Loucy (cell line): ENCODE results near the gene THOC6.

Experiments
- H2AFZ ChIP-seq: fragments of 200-600 bp; sonication (generic); 2 replicates; pipeline ENCODE4 v1.6.0; 2016; ENCODE audit warnings: antibody characterized with exemption, mild to moderate bottlenecking, low read length, moderate library complexity
- H3F3A ChIP-seq: fragments of 200-600 bp; 2 replicates; pipeline ENCODE4 v1.6.0; 2016; ENCODE audit warnings: antibody characterized with exemption, low read depth, mild to moderate bottlenecking
- H3K27me3 ChIP-seq: fragments of 200-600 bp; sonication (generic); 2 replicates; pipeline ENCODE4 v1.6.1; 2014; ENCODE audit warnings: low read length, mild to moderate bottlenecking; ENCODE audit not compliant: insufficient read depth, poor library complexity, severe bottlenecking
- H3K36me3 ChIP-seq: fragments of 200-600 bp; sonication (generic); 2 replicates; pipeline ENCODE4 v1.6.1; 2016; ENCODE audit warnings: low read length; ENCODE audit not compliant: insufficient read depth
- H3K4me1 ChIP-seq: fragments of 200-600 bp; sonication (generic); 2 replicates; pipeline ENCODE4 v1.5.1; 2014; ENCODE audit warnings: low read length, mild to moderate bottlenecking; ENCODE audit not compliant: insufficient read depth, poor library complexity, severe bottlenecking
- H3K4me2 ChIP-seq: fragments of 200-600 bp; sonication (generic); 2 replicates; pipeline ENCODE4 v1.6.0; 2014; ENCODE audit warnings: antibody characterized with exemption, low read length, low read depth, mild to moderate bottlenecking; ENCODE audit not compliant: poor library complexity, severe bottlenecking
- H3K4me3 ChIP-seq: fragments of 200-600 bp; sonication (generic); 2 replicates; pipeline ENCODE4 v1.5.1; 2014; ENCODE audit warnings: low read length, mild to moderate bottlenecking, mixed read lengths; ENCODE audit not compliant: poor library complexity, severe bottlenecking
- H3K79me2 ChIP-seq: fragments of 200-600 bp; sonication (generic); 2 replicates; pipeline ENCODE4 v1.6.1; 2014; ENCODE audit warnings: low read length; ENCODE audit not compliant: insufficient read depth
- H3K9ac ChIP-seq: fragments of 200-600 bp; sonication (generic); 2 replicates; pipeline ENCODE4 v1.6.0; 2014; ENCODE audit warnings: mild to moderate bottlenecking, low read depth, low read length, moderate library complexity; ENCODE audit not compliant: poor library complexity, severe bottlenecking
- H3K9me2 ChIP-seq: fragments of 200-600 bp; sonication (generic); replicated peaks from 2 replicates; pipeline ENCODE4 v1.6.1; 2016; ENCODE audit warnings: low read depth, low read length, mixed read lengths
- H3K9me3 ChIP-seq: fragments of 200-600 bp; sonication (generic); 2 replicates; pipeline ENCODE4 v1.6.1; 2014; ENCODE audit warnings: mild to moderate bottlenecking, antibody characterized with exemption, low read length, low read depth; ENCODE audit not compliant: insufficient read depth
- H4K20me1 ChIP-seq: fragments of 200-600 bp; sonication (generic); 2 replicates; pipeline ENCODE4 v1.6.0; 2014; ENCODE audit warnings: antibody characterized with exemption, low read length, mild to moderate bottlenecking; ENCODE audit not compliant: insufficient read depth, poor library complexity, severe bottlenecking
- EZH2phosphoT487 ChIP-seq: fragments of 200-600 bp; IDR thresholded peaks from 2 replicates; pipeline ENCODE4 v1.6.1; 2018; ENCODE audit warnings: antibody characterized with exemption, mild to moderate bottlenecking, moderate library complexity, borderline replicate concordance
- TF ChIP-seq, protein P1 (sequence below): fragments of 200-600 bp; sonication (generic); conservative IDR thresholded peaks from 2 replicates; pipeline ENCODE4 v1.5.1; 2014; ENCODE audit warnings: mild to moderate bottlenecking, antibody characterized with exemption, low read length

THOC6 gene

DNA sequence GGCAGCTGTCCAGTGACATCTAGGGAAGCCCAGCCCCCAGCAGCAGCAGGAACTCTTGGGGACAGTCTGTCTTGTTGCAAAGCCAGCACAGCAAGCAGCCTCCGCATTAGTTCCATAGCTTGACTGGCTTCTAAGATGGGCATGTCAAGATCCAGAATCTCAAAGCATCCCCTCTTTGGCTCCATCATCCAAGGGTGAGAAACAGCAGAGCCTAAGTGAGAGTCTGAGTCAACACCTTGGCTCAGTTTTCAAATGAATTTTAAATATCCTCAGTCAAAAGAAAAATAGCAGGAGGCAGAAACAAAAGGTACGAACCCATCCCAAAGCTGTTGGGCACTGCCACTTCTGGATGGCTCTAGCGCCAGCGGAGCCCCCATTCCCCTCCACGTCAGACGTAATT is 8.9 kb upstream of the THOC6 start:
- Histone ChIP-seq H4K20me1 (no peaks in the 10 kb centered on the region), H3K27me3 (no peaks in the 10 kb centered on the region), H3K79me2 (no peaks in the 10 kb centered on the region), H2AFZ (no peak overlapping the region), H3K9me3 (no peaks in the 10 kb centered on the region), H3K4me3 (no peak overlapping the region), H3K4me2 (no peak overlapping the region), H3F3A (no peaks in the 10 kb centered on the region), H3K36me3 (no peaks in the 10 kb centered on the region), H3K9ac (no peak overlapping the region), H3K9me2 (no peaks in the 10 kb centered on the region), H3K4me1 (no peaks in the 10 kb centered on the region)
- TF ChIP-seq, protein P1, sequence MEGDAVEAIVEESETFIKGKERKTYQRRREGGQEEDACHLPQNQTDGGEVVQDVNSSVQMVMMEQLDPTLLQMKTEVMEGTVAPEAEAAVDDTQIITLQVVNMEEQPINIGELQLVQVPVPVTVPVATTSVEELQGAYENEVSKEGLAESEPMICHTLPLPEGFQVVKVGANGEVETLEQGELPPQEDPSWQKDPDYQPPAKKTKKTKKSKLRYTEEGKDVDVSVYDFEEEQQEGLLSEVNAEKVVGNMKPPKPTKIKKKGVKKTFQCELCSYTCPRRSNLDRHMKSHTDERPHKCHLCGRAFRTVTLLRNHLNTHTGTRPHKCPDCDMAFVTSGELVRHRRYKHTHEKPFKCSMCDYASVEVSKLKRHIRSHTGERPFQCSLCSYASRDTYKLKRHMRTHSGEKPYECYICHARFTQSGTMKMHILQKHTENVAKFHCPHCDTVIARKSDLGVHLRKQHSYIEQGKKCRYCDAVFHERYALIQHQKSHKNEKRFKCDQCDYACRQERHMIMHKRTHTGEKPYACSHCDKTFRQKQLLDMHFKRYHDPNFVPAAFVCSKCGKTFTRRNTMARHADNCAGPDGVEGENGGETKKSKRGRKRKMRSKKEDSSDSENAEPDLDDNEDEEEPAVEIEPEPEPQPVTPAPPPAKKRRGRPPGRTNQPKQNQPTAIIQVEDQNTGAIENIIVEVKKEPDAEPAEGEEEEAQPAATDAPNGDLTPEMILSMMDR = no peak

- H4K20me1 ChIP-seq = peaks cover 4% of the 10 kb centered on the region
- TF ChIP-seq, protein P1 = no peak
- TF ChIP-seq EZH2phosphoT487 = no peak
- no peaks in the 10 kb centered on the region for H3K36me3 ChIP-seq
- no peak overlapping the region for H3K9ac ChIP-seq
- H3K4me3 ChIP-seq = no peak overlapping the region
- no peaks in the 10 kb centered on the region for H3K4me1 ChIP-seq
- H3K27me3 ChIP-seq = no peaks in the 10 kb centered on the region
- H3K9me2 ChIP-seq = no peaks in the 10 kb centered on the region
- H3F3A ChIP-seq = no peaks in the 10 kb centered on the region
- peaks cover 7% of the 10 kb centered on the region for H3K79me2 ChIP-seq
- H3K9me3 ChIP-seq = no peaks in the 10 kb centered on the region
- no peak overlapping the region for H2AFZ ChIP-seq
- no peak overlapping the region for H3K4me2 ChIP-seq
Observed at GRCh38 chr16:3015865-3016521, 7.8 kb upstream of the THOC6 start.

GRCh38 chr16:3017344-3017743 is 6.5 kb upstream of the THOC6 start:
- Histone ChIP-seq H3K79me2 (peaks cover 20% of the 10 kb centered on the region), H3K4me1 (peaks cover 9% of the 10 kb centered on the region), H3K4me3 (no peak overlapping the region), H3K27me3 (no peaks in the 10 kb centered on the region), H3K9ac (no peak overlapping the region), H3K9me2 (no peaks in the 10 kb centered on the region), H2AFZ (no peak overlapping the region), H4K20me1 (peaks cover 9% of the 10 kb centered on the region), H3K4me2 (no peak overlapping the region), H3F3A (no peaks in the 10 kb centered on the region), H3K9me3 (no peaks in the 10 kb centered on the region), H3K36me3 (no peaks in the 10 kb centered on the region)
- TF ChIP-seq, protein P1 = no peak
- no peak for TF ChIP-seq EZH2phosphoT487
